H1 (cell line): Measurements from ENCODE around the gene KAT2A. TPM values are rescaled to one million over a fixed set of nuclear protein-coding genes. Genes with fewer than 3 reads are reported as not detected.

Experiments
- CTBP2 ChIP-seq: IDR thresholded peaks from 2 replicates; pipeline ENCODE4 v1.7.0; 2011; ENCODE audit warnings: borderline replicate concordance, mild to moderate bottlenecking, moderate library complexity, mixed read lengths, low read length; ENCODE audit not compliant: insufficient read depth, insufficient read length
- YY1 ChIP-seq: IDR thresholded peaks from 2 replicates; pipeline ENCODE4 v1.6.1; 2011; ENCODE audit warnings: low read depth, mild to moderate bottlenecking, low read length
- polyA plus RNA-seq, 7 experiments: library from polyadenylated mRNA; depleted of rRNA in 3 of 7; stranded (reverse) in 5 of 7; unstranded in 2 of 7; fragments of >200 nt in 5 of 7; fragments of 200-250 nt in 2 of 7; gene quantifications; 1 replicate in 5 of 7; 2 replicates in 1 of 7; 4 replicates in 1 of 7; pipeline versions ENCODE4 v1.2.1 to v1.2.3, GENCODE V29; 2011 to 2013; ENCODE audit warnings: missing spikeins in 2 of 7, mixed read lengths in 2 of 7
- total RNA-seq: library from RNA; stranded (reverse); fragmentation: NEBNext Ultra II Directional; extraction: Animal tissue kit (Norgen Biotek cat#: 25700); gene quantifications from 2 replicates; pipeline ENCODE4 v1.2.1, GENCODE V29; 2021

Gene KAT2A
- total and polyA plus RNA-seq, 2 of the 8 experiments (the other 6 are each of a cell fraction or from before 2014, with no cell fraction given): 34.2 to 40.1 TPM

DNA sequence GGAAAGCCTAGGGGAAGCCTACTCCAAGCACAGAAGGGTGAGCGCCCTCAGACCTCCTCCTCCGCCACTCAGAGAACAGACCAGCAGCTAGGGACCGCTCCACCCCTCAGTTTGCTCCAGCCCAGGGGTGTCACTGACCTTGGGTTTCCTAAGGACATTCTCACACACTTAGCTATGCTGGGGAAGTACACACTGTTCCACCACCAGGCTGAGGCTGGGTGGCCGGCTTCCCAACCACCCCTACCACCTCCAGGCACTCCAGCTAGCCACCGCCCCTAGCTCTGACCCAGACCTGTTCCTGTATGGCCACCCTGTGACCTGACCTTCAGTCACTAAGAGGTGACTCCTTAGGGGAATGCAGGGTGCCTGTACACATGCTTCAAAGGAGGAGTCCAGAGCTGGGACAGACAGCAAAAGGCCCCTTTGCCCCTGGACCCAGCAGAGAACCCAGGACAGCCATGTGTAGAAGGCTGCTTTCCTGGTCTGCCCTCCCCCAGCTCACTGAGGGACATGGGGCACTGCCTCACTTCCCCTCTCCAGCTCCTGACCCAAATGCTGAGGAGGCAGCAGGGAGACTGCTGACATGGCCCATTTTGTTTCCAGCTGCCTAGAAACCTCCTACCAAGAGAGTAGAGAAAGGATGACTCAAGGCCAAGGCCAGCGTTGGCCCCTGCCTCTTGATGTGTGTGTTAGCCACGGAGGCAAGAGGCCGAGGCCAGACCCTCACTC lies 8.1 kb upstream of the KAT2A start (continued):
- TF ChIP-seq CTBP2 (no peak), YY1 (no peak)
